Right lobe of liver (tissue), 6 donors: ENCODE results near the gene HERC3. TPM values are rescaled to one million over a fixed set of nuclear protein-coding genes. Genes with fewer than 3 reads are reported as not detected.

Source experiments
- ATAC-seq, 4 donors: fragments of 200-7000 bp; cut with Tn5 transposase; one replicate each; pipeline ENCODE4 v1.9.1; 2020; ENCODE audit warnings: mild to moderate bottlenecking in 4 of 4, moderate library complexity in 4 of 4
- DNase-seq, 3 donors: peaks; one replicate each; pipeline ENCODE4 v3.0.0-alpha.2; 2020
- H3K27ac ChIP-seq, 3 donors: fragments of 200-600 bp; one replicate each; pipeline ENCODE4 v1.8.0; 2022
- H3K27me3 ChIP-seq, 2 donors: fragments of 200-600 bp; one replicate each; pipeline ENCODE4 v1.8.0; 2022
- H3K36me3 ChIP-seq, 4 donors: fragments of 200-600 bp; sonication (generic) in 1 of 4; one replicate each; pipeline versions ENCODE4 v1.5.1 to v1.8.0; 2017 to 2022; ENCODE audit warnings: control low read depth in 1 of 4
- H3K4me1 ChIP-seq, 4 donors: fragments of 200-600 bp; sonication (generic) in 1 of 4; one replicate each; pipeline versions ENCODE4 v1.5.1 to v1.8.0; 2017 to 2022; ENCODE audit warnings: control low read depth in 1 of 4
- H3K4me3 ChIP-seq, 3 donors: fragments of 200-600 bp; one replicate each; pipeline ENCODE4 v1.8.0; 2022
- H3K9me3 ChIP-seq, 4 donors: fragments of 200-600 bp; sonication (generic) in 1 of 4; one replicate each; pipeline versions ENCODE4 v1.5.1 to v1.8.0; 2017 to 2022; ENCODE audit warnings: control low read depth in 1 of 4
- POLR2A ChIP-seq: fragments of 450-650 bp; IDR thresholded peaks from one replicate; pipeline ENCODE4 v1.6.1; 2017; ENCODE audit warnings: antibody characterized with exemption, mild to moderate bottlenecking
- WGBS: methylation state at CpG from one replicate; pipeline ENCODE4 v1.1.6; 2018; ENCODE audit warnings: low coverage, low lambda C conversion rate; ENCODE audit not compliant: insufficient coverage; ENCODE audit errors: missing lambda C conversion rate; 5-methylcytosine and 5-hydroxymethylcytosine counted together
- intact Hi-C, 2 donors: fragments of 100-400 bp; cut with DNase I; formaldehyde crosslinking; loops; one replicate each; pipeline versions ENCODE4 v1.11.2 to v1.14.1; 2022
- total RNA-seq, 6 experiments: library from RNA; depleted of rRNA in 2 of 6; stranded (reverse); fragments of >200 nt in 2 of 6; fragmentation: NEBNext Ultra II Directional in 3 of 6; extraction: Animal tissue kit (Norgen Biotek cat#: 25700) in 3 of 6; gene quantifications; one replicate each; pipeline versions ENCODE4 v1.1.0 to v1.2.4, GENCODE V29; 2016 to 2023
- TF ChIP-seq, protein P1 (sequence below), 4 donors: fragments of 200-600 bp in 3 of 4; fragments of 450-650 bp in 1 of 4; IDR thresholded peaks; one replicate each; pipeline versions ENCODE4 v1.5.1 to v1.8.0; 2016 to 2022; ENCODE audit warnings: antibody characterized with exemption in 4 of 4, mild to moderate bottlenecking in 2 of 4
- donor health status: DM: no; HTN: yes; CAD: no.
- donor health status: DM: no; HTN: no; CAD: no.
- donor health status: DM: no; HTN: no; CAD: no.
- donor health status: DM: no; HTN: yes; CAD: no.
- donor health status: DM: no; HTN: yes; CAD: no.

The HERC3 gene
- total RNA-seq, 6 experiments from 2014 or later: 7.2 to 15.3 (median 10.9) TPM

DNA sequence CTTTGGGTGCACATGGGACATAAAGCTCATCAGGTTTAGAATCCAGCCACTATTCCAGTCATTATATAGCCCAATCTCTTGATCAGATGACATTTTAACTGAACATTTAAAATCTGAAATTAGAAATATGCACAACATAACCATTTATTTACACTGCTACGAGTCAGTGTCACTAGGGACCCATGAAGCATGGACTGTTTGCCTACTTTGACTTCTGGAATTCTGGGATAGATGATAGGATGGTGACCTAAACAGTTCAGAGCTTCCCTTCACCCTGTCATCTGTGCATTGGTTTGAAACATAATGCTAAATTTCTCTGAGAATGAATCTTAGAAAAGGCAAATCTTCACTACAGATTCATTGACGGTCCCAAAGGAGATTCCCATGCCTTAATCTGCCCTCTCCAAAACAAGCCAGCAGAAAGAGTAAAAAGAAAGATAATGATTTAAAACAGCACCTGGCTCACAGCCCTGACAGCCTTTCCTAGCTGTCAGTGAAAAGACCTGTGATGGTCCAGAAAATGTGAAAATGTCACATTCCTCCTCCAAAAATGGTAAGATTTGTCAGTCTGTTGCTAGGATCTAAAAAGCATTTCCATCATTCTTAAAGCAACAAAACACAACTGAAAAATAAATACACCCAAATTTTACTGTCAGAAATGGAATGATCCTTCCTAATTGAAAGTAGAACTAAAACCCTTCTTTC is 18.9 kb upstream of the HERC3 start:
- Histone ChIP-seq H3K27ac (no peak overlapping the region), H3K27me3 (no peaks in the 10 kb centered on the region), H3K9me3 (no peaks in the 10 kb centered on the region), H3K36me3 (no peaks in the 10 kb centered on the region), H3K4me3 (no peak overlapping the region), H3K4me1 (no peaks in the 10 kb centered on the region)
- DNase-seq: no peak
- TF ChIP-seq POLR2A: no peak
- TF ChIP-seq, protein P1, sequence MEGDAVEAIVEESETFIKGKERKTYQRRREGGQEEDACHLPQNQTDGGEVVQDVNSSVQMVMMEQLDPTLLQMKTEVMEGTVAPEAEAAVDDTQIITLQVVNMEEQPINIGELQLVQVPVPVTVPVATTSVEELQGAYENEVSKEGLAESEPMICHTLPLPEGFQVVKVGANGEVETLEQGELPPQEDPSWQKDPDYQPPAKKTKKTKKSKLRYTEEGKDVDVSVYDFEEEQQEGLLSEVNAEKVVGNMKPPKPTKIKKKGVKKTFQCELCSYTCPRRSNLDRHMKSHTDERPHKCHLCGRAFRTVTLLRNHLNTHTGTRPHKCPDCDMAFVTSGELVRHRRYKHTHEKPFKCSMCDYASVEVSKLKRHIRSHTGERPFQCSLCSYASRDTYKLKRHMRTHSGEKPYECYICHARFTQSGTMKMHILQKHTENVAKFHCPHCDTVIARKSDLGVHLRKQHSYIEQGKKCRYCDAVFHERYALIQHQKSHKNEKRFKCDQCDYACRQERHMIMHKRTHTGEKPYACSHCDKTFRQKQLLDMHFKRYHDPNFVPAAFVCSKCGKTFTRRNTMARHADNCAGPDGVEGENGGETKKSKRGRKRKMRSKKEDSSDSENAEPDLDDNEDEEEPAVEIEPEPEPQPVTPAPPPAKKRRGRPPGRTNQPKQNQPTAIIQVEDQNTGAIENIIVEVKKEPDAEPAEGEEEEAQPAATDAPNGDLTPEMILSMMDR (IDR thresholded peaks at IDR 0.05): no peak
- ATAC-seq: no peak
- WGBS: 58% methylated on average over 2 of the region's 2 CpGs
- intact Hi-C loops: no loop called here

DNA sequence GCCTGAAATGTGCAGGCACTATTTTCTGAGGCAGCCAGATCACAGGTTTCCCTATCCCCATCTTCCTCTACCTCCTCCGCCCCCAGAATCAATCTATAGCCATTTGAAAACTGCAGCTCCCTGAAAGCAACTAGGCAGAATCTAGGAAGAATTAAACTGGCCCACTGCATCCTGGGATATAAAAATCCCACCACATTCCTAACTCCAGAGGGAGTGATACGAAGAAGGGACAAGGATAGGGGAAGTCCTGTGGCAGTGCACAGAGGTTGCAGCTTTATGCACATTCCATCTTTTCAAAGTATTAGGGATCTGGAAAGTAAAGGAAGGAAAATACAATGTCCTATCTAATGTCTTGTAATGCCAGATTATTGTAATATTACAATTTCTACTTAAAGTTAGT is 18.3 kb upstream of the HERC3 start:
- intact Hi-C loops: no loop called here
- Histone ChIP-seq H3K4me1 (no peaks in the 10 kb centered on the region), H3K27me3 (no peaks in the 10 kb centered on the region), H3K4me3 (no peak overlapping the region), H3K36me3 (no peaks in the 10 kb centered on the region), H3K27ac (no peak overlapping the region), H3K9me3 (no peaks in the 10 kb centered on the region)
- 69% methylated on average over 2 of the region's 2 CpGs for WGBS
- ATAC-seq: no peak
- DNase-seq: no peak
- no peak for TF ChIP-seq POLR2A
- TF ChIP-seq, protein P1 (IDR thresholded peaks at IDR 0.05): peak in 1 of 4 donors; percentile 17

DNA sequence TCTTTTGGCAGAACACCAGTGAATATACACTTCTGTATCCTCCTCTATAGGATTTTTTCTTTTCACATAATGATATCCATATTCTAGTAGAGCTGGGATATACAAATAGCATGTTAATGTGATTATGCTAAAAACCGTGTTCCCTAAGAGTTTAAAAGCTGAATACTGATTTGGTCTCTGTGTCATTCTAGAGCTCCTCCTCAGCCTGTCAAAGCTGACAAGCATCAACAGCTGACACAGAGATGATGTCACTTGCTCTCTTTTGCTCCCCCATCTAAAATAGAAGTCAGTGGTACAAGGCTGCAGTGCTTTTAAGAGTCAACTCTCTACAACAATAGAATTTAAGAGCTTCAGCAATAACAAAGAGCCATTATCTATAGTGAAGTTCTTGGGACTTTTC is 17.1 kb upstream of the HERC3 start:
- WGBS: 54% methylated on average over 1 of the region's 1 CpG
- H3K4me3 ChIP-seq: no peak overlapping the region
- no peak overlapping the region for H3K27ac ChIP-seq
- intact Hi-C loops: no loop called here
- no peak for TF ChIP-seq POLR2A
- TF ChIP-seq, protein P1 (IDR thresholded peaks at IDR 0.05): no peak
- H3K27me3 ChIP-seq: no peaks in the 10 kb centered on the region
- DNase-seq (no peak), ATAC-seq (no peak)
- no peaks in the 10 kb centered on the region for H3K9me3 ChIP-seq
- H3K4me1 ChIP-seq: no peaks in the 10 kb centered on the region
- H3K36me3 ChIP-seq: no peaks in the 10 kb centered on the region

DNA sequence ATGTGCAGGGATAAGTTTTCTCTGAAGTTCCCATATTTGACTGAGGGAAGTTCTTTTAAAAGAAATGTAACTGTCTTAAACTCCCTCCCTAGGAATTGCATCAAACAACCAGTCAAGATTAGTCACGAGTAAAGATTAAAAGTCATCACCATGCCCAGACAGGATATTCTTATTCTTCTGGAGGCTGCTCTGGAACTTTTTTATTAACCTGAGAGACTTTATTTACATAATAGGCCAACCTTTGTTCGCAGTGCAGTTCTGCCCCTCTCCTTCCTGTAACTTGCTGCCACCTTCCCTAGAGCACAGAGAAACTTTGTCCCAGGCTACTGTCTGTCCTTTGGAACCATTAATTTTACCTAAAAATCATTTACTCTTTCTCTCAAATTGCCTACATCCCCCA is 9.8 kb upstream of the HERC3 start:
- intact Hi-C loops: no loop called here
- TF ChIP-seq, protein P1 (IDR thresholded peaks at IDR 0.05): no peak
- TF ChIP-seq POLR2A: no peak

More for the DNA sequence above, 9.8 kb upstream of the HERC3 start:
- H3K4me1 ChIP-seq: no peaks in the 10 kb centered on the region
- H3K9me3 ChIP-seq: no peaks in the 10 kb centered on the region
- DNase-seq: no peak
- ATAC-seq: no peak
- no peaks in the 10 kb centered on the region for H3K36me3 ChIP-seq
- H3K4me3 ChIP-seq: no peak overlapping the region
- no peak overlapping the region for H3K27ac ChIP-seq
- H3K27me3 ChIP-seq: no peaks in the 10 kb centered on the region
- WGBS: 41% methylated on average over 2 of the region's 2 CpGs
